Stimulated activated CD8-positive, alpha-beta memory T cell treated with anti-CD3 and anti-CD28 coated beads, Interleukin-4, amount 100 ng/mL, for 4 hours (primary cell): ENCODE measurements around the gene PPFIBP2.

Experiments used
- DNase-seq, 2 donors: peaks; one replicate each; pipeline ENCODE4 v3.0.0-alpha.2; 2020; ENCODE audit warnings: low read depth in 2 of 2, low spot score in 1 of 2

Gene PPFIBP2

GRCh38 chr11:7622721-7623120 is 108.9 kb downstream of the PPFIBP2 start:
- DNase-seq = no peak

- DNase-seq = no peak
These were observed 114.9 kb downstream of the PPFIBP2 start for GRCh38 chr11:7628660-7629059.

GRCh38 chr11:7630002-7630401 is 116.2 kb downstream of the PPFIBP2 start:
- DNase-seq = no peak

GRCh38 chr11:7632211-7632610 is 118.4 kb downstream of the PPFIBP2 start:
- no peak for DNase-seq

GRCh38 chr11:7635137-7635536 is 121.3 kb downstream of the PPFIBP2 start:
- DNase-seq = no peak

GRCh38 chr11:7635708-7636107 is 121.9 kb downstream of the PPFIBP2 start:
- DNase-seq = no peak

- DNase-seq = no peak
These were observed 122.6 kb downstream of the PPFIBP2 start for GRCh38 chr11:7636350-7636749.

GRCh38 chr11:7637447-7638157 is 123.8 kb downstream of the PPFIBP2 start:
- DNase-seq = no peak

GRCh38 chr11:7638710-7639642 is 125.2 kb downstream of the PPFIBP2 start:
- DNase-seq = no peak

- DNase-seq = no peak
These were observed 125.8 kb downstream of the PPFIBP2 start for GRCh38 chr11:7639643-7640025.

- no peak for DNase-seq
These were observed 127.0 kb downstream of the PPFIBP2 start for GRCh38 chr11:7640816-7641215.

GRCh38 chr11:7642747-7643146 is 128.9 kb downstream of the PPFIBP2 start:
- DNase-seq = no peak

- no peak for DNase-seq
These were observed 129.5 kb downstream of the PPFIBP2 start for GRCh38 chr11:7643314-7643713.

GRCh38 chr11:7645206-7645605 is 131.4 kb downstream of the PPFIBP2 start:
- DNase-seq = no peak

GRCh38 chr11:7646866-7647265 is 133.1 kb downstream of the PPFIBP2 start:
- no peak for DNase-seq

- DNase-seq = no peak
These were observed 134.5 kb downstream of the PPFIBP2 start for GRCh38 chr11:7648264-7648663.

- DNase-seq = no peak
These were observed 137.3 kb downstream of the PPFIBP2 start for GRCh38 chr11:7651140-7651551.

GRCh38 chr11:7651700-7652099 is 137.9 kb downstream of the PPFIBP2 start:
- DNase-seq = no peak

- no peak for DNase-seq
These were observed 140.5 kb downstream of the PPFIBP2 start for GRCh38 chr11:7654195-7654705.

GRCh38 chr11:7655253-7656217 is 141.7 kb downstream of the PPFIBP2 start:
- no peak for DNase-seq

- no peak for DNase-seq
These were observed 142.9 kb downstream of the PPFIBP2 start for GRCh38 chr11:7656704-7657103.
